Activated CD4-positive, alpha-beta memory T cell treated with anti-CD3 and anti-CD28 coated beads for 36 hours (primary cell): ENCODE measurements around the gene CDO1. TPM values are rescaled to one million over a fixed set of nuclear protein-coding genes. Genes with fewer than 3 reads are reported as not detected.
A peak's percentile ranks its signal among the peaks of the same experiment; 100 is the strongest.

Experiments
- CTCF ChIA-PET: fragments of 350-600 bp; sonication (Branson Sonifier 250); formaldehyde crosslinking; loops from one replicate; lab custom pipeline; 2021; ENCODE audit warnings: antibody characterized with exemption, inconsistent platforms; lab: Charles Lee
- POLR2A ChIA-PET: fragments of 350-600 bp; sonication (Branson Sonifier 250); formaldehyde crosslinking; loops from one replicate; lab custom pipeline; 2021; ENCODE audit warnings: antibody characterized with exemption; lab: Charles Lee
- DNase-seq: peaks from one replicate; pipeline ENCODE4 v3.0.0-alpha.2; 2020
- H3K27ac Mint-ChIP-seq: one replicate; pipeline ENCODE4 v1.8.0; 2021; ENCODE audit warnings: mixed read lengths
- H3K27me3 Mint-ChIP-seq: one replicate; pipeline ENCODE4 v1.8.0; 2021; ENCODE audit warnings: mixed read lengths
- H3K36me3 Mint-ChIP-seq: one replicate; pipeline ENCODE4 v1.8.0; 2021; ENCODE audit warnings: mixed read lengths
- H3K4me1 Mint-ChIP-seq: one replicate; pipeline ENCODE4 v1.8.0; 2021; ENCODE audit warnings: low read depth, mixed read lengths
- H3K4me3 Mint-ChIP-seq: one replicate; pipeline ENCODE4 v1.8.0; 2021; ENCODE audit warnings: mild to moderate bottlenecking, mixed read lengths
- H3K9me3 Mint-ChIP-seq: one replicate; pipeline ENCODE4 v1.8.0; 2021; ENCODE audit warnings: mixed read lengths
- intact Hi-C: fragments of 100-400 bp; cut with micrococcal nuclease; formaldehyde crosslinking; loops from one replicate; pipeline ENCODE4 v1.15.1; 2023
- total RNA-seq, 2 experiments: library from RNA; stranded (reverse); gene quantifications; one replicate each; pipeline ENCODE4 v1.2.3, GENCODE V29; 2021

Gene CDO1
- total RNA-seq, result under 1 TPM; 0.31 to 0.34 TPM

- peak; percentile 43 for DNase-seq
- Mint-ChIP-seq H3K27me3 (peaks cover 62% of the 10 kb centered on the region), H3K36me3 (no peaks in the 10 kb centered on the region), H3K9me3 (no peaks in the 10 kb centered on the region), H3K27ac (no peak within 1 kb of the TSS), H3K4me3 (peak within 1 kb of the TSS; percentile 61), H3K4me1 (peaks cover 16% of the 10 kb centered on the region)
- POLR2A ChIA-PET, result no interaction called here
- intact Hi-C loops, result no loop called here
- CTCF ChIA-PET, result interaction anchor here (0.8 to 1.0 kb wide), 3 partner anchors 15 to 182 kb away, joined by 3 to 4 read pairs (median 3); no protein-coding TSS in a partner anchor
These were observed at the start of gene CDO1 for GRCh38 chr5:115816226-115817081. CDO1 (minus strand) TSS chr5:115816659; CDS start chr5:115816397, 262 bp downstream.

DNA sequence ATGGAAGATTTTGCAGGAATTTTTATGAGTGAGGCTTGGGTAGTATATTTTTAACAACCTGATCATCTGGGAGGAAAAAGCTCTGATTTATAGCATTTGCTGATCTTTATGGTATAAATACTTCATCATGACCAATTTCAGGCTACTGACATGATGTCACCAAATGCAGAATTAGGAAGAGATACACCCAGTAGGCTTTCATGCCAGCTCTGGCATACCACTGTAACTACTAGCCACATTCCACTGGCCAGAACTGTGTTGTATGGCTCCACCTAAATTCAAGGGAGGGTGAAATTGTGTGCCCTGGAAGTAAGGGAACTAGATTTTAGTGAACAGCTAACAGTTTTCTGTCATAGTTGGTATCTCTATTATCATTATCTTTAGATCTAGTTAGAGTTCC, 42.9 kb upstream of the CDO1 start:
- H3K4me3 Mint-ChIP-seq, result no peak overlapping the region
- ChIA-PET POLR2A (no interaction called here), CTCF (no interaction called here)
- intact Hi-C loops, result no loop called here
- no peak overlapping the region for H3K27ac Mint-ChIP-seq
- no peaks in the 10 kb centered on the region for H3K27me3 Mint-ChIP-seq
- H3K36me3 Mint-ChIP-seq, result no peaks in the 10 kb centered on the region
- no peak for DNase-seq
- H3K9me3 Mint-ChIP-seq, result peaks cover 7% of the 10 kb centered on the region
- peaks cover 20% of the 10 kb centered on the region for H3K4me1 Mint-ChIP-seq

DNA sequence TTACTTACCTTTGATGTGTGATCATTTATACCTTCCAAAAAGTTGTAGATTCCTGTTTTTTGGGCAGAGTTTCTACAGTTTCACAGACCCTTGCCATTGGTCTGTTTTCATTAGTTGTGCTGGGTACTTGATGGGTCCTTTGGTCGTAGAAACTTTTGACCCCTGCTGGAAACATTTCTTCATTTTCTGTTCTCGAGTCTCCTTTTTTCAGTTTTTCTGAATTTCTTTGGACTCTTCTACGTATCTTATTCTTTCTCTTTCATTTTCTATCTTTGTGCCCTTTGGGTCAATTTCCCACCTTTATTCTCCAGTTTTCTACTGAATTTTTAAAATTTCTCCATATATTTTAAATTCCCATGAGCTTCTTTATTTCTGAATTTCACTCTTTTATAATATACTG, 41.9 kb upstream of the CDO1 start:
- Mint-ChIP-seq H3K36me3 (peaks cover 7% of the 10 kb centered on the region), H3K27ac (no peak overlapping the region), H3K27me3 (no peaks in the 10 kb centered on the region), H3K4me3 (no peak overlapping the region), H3K4me1 (peaks cover 21% of the 10 kb centered on the region), H3K9me3 (peaks cover 10% of the 10 kb centered on the region)
- intact Hi-C loops, result no loop called here
- CTCF ChIA-PET, result no interaction called here
- no peak for DNase-seq
- POLR2A ChIA-PET, result no interaction called here

GRCh38 chr5:115857626-115858349, 41.3 kb upstream of the CDO1 start:
- H3K4me3 Mint-ChIP-seq, result no peak overlapping the region
- CTCF ChIA-PET, result no interaction called here
- peaks cover 26% of the 10 kb centered on the region for H3K4me1 Mint-ChIP-seq
- H3K27ac Mint-ChIP-seq, result no peak overlapping the region
- no peak for DNase-seq
- H3K36me3 Mint-ChIP-seq, result peaks cover 11% of the 10 kb centered on the region
- POLR2A ChIA-PET, result interaction anchor here (1.3 kb wide), 1 partner anchor 17 kb away, joined by 4 read pairs; the partner anchor contains the start of genes AP3S1 and ATG12
- intact Hi-C loops, result loop anchor here (2.0 kb wide), 1 partner anchor 15 kb away; no protein-coding TSS in a partner anchor
- H3K27me3 Mint-ChIP-seq, result no peaks in the 10 kb centered on the region
- peaks cover 14% of the 10 kb centered on the region for H3K9me3 Mint-ChIP-seq

DNA sequence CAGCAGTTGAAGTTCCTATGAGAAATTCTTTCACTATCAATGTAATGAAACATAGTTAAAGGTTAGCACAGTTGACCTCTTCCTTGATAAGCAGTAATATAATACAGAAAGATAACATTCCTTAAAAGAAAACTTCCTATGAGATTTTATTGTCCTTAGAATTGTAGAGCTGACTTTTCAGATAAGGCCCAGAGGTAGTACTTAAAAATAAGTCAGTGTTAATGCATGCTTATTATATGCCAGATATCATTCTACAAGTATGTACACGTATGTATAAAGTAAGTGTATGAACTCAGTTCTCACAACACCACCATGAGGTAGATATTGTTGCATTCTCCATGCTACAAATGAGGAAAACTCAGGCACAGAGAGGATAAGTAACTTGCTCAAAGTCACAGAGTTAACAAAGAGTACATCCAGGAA, 40.6 kb upstream of the CDO1 start:
- Mint-ChIP-seq H3K4me3 (no peak overlapping the region), H3K27ac (no peak overlapping the region), H3K36me3 (peaks cover 11% of the 10 kb centered on the region), H3K27me3 (no peaks in the 10 kb centered on the region), H3K4me1 (peaks cover 29% of the 10 kb centered on the region), H3K9me3 (peaks cover 12% of the 10 kb centered on the region)
- CTCF ChIA-PET, result no interaction called here
- intact Hi-C loops, result loop anchor here (2.0 kb wide), 1 partner anchor 14 kb away; no protein-coding TSS in a partner anchor
- DNase-seq, result no peak
- POLR2A ChIA-PET, result interaction anchor here (1.3 kb wide), 1 partner anchor 16 kb away, joined by 4 read pairs; the partner anchor contains the start of genes AP3S1 and ATG12

- intact Hi-C loops, result loop anchor here (2.0 kb wide), 1 partner anchor 13 kb away; no protein-coding TSS in a partner anchor
- Mint-ChIP-seq H3K4me3 (no peak overlapping the region), H3K9me3 (peaks cover 12% of the 10 kb centered on the region), H3K27me3 (no peaks in the 10 kb centered on the region), H3K4me1 (peaks cover 37% of the 10 kb centered on the region), H3K27ac (no peak overlapping the region), H3K36me3 (peaks cover 11% of the 10 kb centered on the region)
- ChIA-PET CTCF (no interaction called here), POLR2A (no interaction called here)
- no peak for DNase-seq
These were observed 39.5 kb upstream of the CDO1 start for GRCh38 chr5:115855959-115856358.

GRCh38 chr5:115854139-115854538, 37.7 kb upstream of the CDO1 start:
- CTCF ChIA-PET, result no interaction called here
- intact Hi-C loops, result no loop called here
- H3K4me1 Mint-ChIP-seq, result peaks cover 45% of the 10 kb centered on the region
- no peaks in the 10 kb centered on the region for H3K27me3 Mint-ChIP-seq
- no peak overlapping the region for H3K4me3 Mint-ChIP-seq
- peaks cover 11% of the 10 kb centered on the region for H3K36me3 Mint-ChIP-seq
- no peak for DNase-seq
- peaks cover 12% of the 10 kb centered on the region for H3K9me3 Mint-ChIP-seq
- POLR2A ChIA-PET, result no interaction called here
- H3K27ac Mint-ChIP-seq, result no peak overlapping the region

DNA sequence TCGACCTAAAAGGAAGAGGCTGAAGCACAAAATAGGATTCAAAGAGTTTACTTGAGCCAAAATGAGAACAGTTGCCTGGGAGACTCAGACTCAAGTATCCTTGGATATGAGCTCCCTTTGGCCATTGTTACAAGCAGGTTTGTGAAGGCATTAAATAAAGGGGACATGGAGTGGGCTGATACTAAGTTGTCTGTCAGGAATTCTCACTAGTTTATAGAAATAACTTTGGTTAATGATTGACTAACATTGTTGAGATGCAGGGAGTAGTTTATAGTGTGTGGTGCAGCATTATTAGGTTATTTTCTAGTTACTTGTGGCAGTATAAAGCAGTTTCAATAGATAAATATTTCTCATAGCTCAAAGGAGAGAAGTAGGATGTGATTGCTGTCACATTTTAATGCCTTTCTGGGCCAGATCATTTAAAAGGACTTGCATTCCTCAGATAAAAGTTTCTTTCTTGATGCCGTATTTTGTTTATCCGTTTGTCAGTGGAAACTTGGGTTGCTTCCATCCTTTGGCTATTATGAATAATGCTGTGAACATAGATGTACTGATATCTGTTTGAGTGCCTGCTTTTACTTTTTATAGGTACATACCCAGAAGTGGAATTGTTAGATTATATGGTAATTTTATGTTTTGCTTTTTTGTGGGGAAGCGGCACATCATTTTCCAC, 34.4 kb upstream of the CDO1 start:
- peaks cover 12% of the 10 kb centered on the region for H3K9me3 Mint-ChIP-seq
- DNase-seq, result no peak
- intact Hi-C loops, result no loop called here
- H3K27me3 Mint-ChIP-seq, result no peaks in the 10 kb centered on the region
- peaks cover 31% of the 10 kb centered on the region for H3K4me1 Mint-ChIP-seq
- CTCF ChIA-PET, result no interaction called here
- no peak overlapping the region for H3K27ac Mint-ChIP-seq
- no peak overlapping the region for H3K4me3 Mint-ChIP-seq
- H3K36me3 Mint-ChIP-seq, result peaks cover 11% of the 10 kb centered on the region
- POLR2A ChIA-PET, result no interaction called here

- H3K27me3 Mint-ChIP-seq, result no peaks in the 10 kb centered on the region
- H3K36me3 Mint-ChIP-seq, result peaks cover 11% of the 10 kb centered on the region
- ChIA-PET CTCF (interaction anchor here (1.1 kb wide), 1 partner anchor 539 kb away, joined by 3 read pairs; no protein-coding TSS in a partner anchor), POLR2A (no interaction called here)
- no peak overlapping the region for H3K27ac Mint-ChIP-seq
- peaks cover 39% of the 10 kb centered on the region for H3K4me1 Mint-ChIP-seq
- no peak overlapping the region for H3K4me3 Mint-ChIP-seq
- no peak for DNase-seq
- intact Hi-C loops, result no loop called here
- H3K9me3 Mint-ChIP-seq, result peaks cover 12% of the 10 kb centered on the region
These were observed 32.9 kb upstream of the CDO1 start for GRCh38 chr5:115849258-115849798.

DNA sequence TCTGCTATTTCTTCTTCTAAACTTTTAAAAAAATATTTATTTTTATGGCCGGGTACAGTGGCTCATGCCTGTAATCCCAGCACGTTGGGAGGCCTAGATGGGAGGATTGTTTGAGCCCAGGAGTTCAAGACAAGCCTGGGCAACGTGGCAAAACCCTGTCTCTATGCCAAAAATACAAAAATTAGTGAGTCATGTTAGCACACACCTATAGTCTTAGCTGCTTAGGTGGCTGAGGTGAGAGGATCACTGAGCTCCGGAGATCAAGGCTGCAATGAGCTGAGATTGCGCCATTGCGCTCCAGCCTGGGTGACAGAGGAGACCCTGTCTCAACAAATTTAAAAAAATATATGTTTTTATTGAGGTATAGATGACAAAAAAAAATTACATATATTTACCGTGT, 30.8 kb upstream of the CDO1 start:
- DNase-seq, result no peak
- intact Hi-C loops, result no loop called here
- Mint-ChIP-seq H3K27ac (no peak overlapping the region), H3K36me3 (no peaks in the 10 kb centered on the region), H3K9me3 (no peaks in the 10 kb centered on the region), H3K27me3 (no peaks in the 10 kb centered on the region), H3K4me3 (no peak overlapping the region), H3K4me1 (peaks cover 48% of the 10 kb centered on the region)
- CTCF ChIA-PET, result no interaction called here
- POLR2A ChIA-PET, result no interaction called here

GRCh38 chr5:115844321-115844817, 27.9 kb upstream of the CDO1 start:
- Mint-ChIP-seq H3K9me3 (no peaks in the 10 kb centered on the region), H3K36me3 (peaks cover 5% of the 10 kb centered on the region), H3K4me1 (peaks cover 40% of the 10 kb centered on the region), H3K27me3 (no peaks in the 10 kb centered on the region), H3K27ac (no peak overlapping the region), H3K4me3 (no peak overlapping the region)
- ChIA-PET POLR2A (no interaction called here), CTCF (interaction anchor here (1.1 to 1.7 kb wide), 2 partner anchors 215 to 224 kb away, joined by 3 to 4 read pairs; no protein-coding TSS in a partner anchor)
- intact Hi-C loops, result loop anchor here (5.0 kb wide), 2 partner anchors 582 to 677 kb away; partner anchors contain the start of genes PGGT1B and TRIM36
- no peak for DNase-seq
